GM13976 (cell line): ENCODE data around the gene TAS2R16.

ENCODE experiments used
- DNase-seq: peaks from one replicate; pipeline ENCODE4 v3.0.0; 2012; ENCODE audit warnings: low spot score
- in situ Hi-C: fragments of 300-500 bp; cut with MboI; formaldehyde crosslinking; loops from one replicate; pipeline ENCODE4 v1.12.0; 2022; ENCODE audit warnings: low sequenced_read_pairs, mixed read lengths, inconsistent platforms; ENCODE audit not compliant: unreplicated experiment
- TF ChIP-seq, protein P1 (sequence below): IDR thresholded peaks from 2 replicates; pipeline ENCODE4 v1.5.1; 2012; ENCODE audit warnings: borderline replicate concordance, mild to moderate bottlenecking; ENCODE audit not compliant: insufficient read depth; ENCODE audit errors: extremely low read depth, missing control alignments, control extremely low read depth

The TAS2R16 gene, protein sequence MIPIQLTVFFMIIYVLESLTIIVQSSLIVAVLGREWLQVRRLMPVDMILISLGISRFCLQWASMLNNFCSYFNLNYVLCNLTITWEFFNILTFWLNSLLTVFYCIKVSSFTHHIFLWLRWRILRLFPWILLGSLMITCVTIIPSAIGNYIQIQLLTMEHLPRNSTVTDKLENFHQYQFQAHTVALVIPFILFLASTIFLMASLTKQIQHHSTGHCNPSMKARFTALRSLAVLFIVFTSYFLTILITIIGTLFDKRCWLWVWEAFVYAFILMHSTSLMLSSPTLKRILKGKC

GRCh38 chr7:122995600-122995999, at the start of gene TAS2R16:
Gene TAS2R16 (minus strand): TSS chr7:122995700. CDS start chr7:122995634, 66 bp downstream.
- in situ Hi-C loops, result no loop called here
- TF ChIP-seq, protein P1, sequence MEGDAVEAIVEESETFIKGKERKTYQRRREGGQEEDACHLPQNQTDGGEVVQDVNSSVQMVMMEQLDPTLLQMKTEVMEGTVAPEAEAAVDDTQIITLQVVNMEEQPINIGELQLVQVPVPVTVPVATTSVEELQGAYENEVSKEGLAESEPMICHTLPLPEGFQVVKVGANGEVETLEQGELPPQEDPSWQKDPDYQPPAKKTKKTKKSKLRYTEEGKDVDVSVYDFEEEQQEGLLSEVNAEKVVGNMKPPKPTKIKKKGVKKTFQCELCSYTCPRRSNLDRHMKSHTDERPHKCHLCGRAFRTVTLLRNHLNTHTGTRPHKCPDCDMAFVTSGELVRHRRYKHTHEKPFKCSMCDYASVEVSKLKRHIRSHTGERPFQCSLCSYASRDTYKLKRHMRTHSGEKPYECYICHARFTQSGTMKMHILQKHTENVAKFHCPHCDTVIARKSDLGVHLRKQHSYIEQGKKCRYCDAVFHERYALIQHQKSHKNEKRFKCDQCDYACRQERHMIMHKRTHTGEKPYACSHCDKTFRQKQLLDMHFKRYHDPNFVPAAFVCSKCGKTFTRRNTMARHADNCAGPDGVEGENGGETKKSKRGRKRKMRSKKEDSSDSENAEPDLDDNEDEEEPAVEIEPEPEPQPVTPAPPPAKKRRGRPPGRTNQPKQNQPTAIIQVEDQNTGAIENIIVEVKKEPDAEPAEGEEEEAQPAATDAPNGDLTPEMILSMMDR, result no peak
- no peak for DNase-seq

- DNase-seq, result no peak
- TF ChIP-seq, protein P1, result no peak
- in situ Hi-C loops, result no loop called here
Observed at GRCh38 chr7:123043642-123044041, 48.1 kb upstream of the TAS2R16 start.

GRCh38 chr7:123041101-123041500, 45.6 kb upstream of the TAS2R16 start:
- TF ChIP-seq, protein P1, result no peak
- DNase-seq, result no peak
- in situ Hi-C loops, result no loop called here

- in situ Hi-C loops, result no loop called here
- TF ChIP-seq, protein P1, result no peak
- no peak for DNase-seq
Observed at GRCh38 chr7:123039269-123039668, 43.8 kb upstream of the TAS2R16 start.

DNA sequence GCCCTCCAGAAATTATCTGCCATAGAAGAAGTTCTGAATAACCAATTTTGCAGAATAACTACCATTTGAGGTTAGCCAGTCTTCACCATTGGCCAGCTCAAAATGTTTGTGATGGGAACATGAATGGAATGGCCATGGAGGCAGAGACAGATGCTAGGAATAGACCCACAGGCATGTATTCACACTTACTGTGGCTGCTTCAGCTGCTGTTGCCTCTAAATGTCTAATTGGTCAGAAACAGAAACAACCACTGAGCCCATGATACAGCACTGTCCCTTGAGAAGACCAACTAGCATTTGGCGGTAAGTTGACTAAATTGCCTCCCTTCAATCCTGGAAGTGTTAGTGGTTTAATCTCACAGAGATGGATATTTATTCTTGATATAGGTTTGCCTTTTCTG, 38.6 kb upstream of the TAS2R16 start:
- TF ChIP-seq, protein P1, result no peak
- in situ Hi-C loops, result no loop called here
- DNase-seq, result no peak

- DNase-seq, result no peak
- in situ Hi-C loops, result no loop called here
- TF ChIP-seq, protein P1, result no peak
Observed at GRCh38 chr7:123030631-123031030, 35.1 kb upstream of the TAS2R16 start.
